ENCODE data around the gene NTN1.

The NTN1 gene

DNA sequence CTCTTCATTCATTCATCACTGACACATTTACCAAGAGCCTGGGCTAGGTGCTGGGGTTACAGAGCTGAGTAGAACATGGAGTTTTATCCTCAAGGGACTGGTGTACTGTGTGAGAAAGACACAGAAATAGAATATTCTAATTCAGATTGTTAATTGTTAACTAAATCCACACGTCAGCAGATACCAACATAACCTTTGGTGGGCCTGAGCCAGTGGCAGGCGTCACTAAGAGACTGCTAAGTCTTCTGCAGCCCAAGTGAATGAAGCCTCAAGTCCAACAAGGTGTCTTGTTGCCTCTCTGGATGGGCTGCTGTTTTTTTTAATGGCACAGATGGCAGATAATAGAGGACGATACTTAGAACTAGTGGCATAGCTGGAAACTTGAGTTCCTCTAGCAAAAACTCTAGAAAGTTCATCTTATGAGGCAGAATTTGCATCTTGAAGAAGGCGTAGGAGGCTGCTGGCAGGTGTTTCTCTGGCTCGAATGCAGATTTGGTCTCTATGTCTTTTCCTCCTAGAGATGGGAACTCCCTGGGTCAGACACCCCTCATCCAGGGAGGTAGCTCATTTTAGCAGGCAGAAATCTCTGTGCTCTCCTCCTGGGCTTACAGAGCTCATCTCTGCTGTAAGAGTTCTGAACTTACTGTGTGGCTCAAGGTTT, 179.5 kb downstream of the NTN1 start:
- DNase-seq = no peak

DNA sequence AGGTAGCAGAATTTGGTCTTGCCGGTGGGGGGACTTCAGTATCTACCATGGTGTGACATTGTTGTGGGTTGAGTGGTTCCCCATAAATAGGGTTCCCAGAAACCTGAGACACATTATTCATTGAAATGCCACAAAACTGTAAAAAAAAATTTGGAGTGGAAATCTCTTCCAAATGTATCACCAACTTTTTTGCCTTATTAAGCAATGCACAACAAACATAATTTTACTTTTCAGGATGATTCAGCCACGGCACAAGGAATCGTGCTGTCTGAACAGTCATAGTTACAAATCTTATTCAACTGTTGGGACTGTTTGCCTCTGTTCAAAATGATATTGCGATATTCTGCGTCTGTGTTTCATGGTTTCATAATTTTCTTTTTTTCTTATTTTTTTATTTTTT, 181.2 kb downstream of the NTN1 start:
- DNase-seq = peak; percentile 42

- peak; percentile 88 for DNase-seq
These were observed 182.6 kb downstream of the NTN1 start for GRCh38 chr17:9203771-9204425.

DNA sequence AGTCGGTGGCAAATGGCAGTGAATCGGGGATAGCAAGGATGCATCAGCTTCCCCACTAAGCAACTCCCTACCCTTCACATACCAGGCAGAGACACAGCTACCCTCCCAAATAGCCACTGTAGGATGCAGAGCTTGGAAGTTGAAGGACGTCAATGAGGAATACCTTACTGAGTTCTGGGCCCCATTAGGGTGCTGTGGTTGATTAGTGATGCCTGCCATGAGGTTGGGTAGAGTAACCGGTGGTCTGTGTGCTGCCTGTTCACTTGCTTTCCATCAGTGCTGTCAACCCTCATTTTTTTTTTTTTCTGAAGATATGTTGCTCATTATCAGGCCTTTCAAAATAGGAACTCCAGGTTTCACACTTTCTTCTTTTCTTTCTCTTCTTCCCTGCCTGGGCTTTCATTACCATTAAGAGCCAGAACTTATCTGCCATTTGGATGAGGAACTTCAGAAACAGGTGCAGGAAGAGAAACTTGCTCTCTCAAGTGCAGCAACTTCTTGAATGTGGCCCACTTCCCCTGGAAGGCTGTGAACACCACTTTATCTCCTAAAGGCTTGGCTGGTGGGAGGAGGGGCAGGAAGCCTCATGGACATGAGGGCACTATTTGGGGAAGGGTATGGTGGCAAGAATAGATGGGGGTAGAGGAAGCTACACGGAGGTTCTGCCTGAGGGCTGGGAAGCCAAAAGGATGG, 183.5 kb downstream of the NTN1 start:
- DNase-seq = peak; percentile 87

- no peak for DNase-seq
These were observed 184.5 kb downstream of the NTN1 start for GRCh38 chr17:9205520-9206409.

DNA sequence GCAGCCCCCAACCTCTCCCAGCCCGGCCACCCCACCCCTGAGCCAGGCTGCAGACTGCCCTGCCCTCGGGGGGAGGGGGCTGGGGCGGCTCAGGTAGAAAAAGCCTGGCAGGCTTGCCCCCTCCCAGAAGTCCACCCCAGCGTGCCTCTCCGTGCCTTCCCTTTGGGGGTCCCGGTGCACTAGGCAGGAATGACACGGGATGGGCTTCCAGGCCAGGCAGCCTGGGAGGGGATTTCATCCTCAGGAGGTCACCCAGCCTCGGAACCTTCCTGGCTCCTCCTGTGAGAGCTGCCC, 185.0 kb downstream of the NTN1 start:
- DNase-seq = no peak

DNA sequence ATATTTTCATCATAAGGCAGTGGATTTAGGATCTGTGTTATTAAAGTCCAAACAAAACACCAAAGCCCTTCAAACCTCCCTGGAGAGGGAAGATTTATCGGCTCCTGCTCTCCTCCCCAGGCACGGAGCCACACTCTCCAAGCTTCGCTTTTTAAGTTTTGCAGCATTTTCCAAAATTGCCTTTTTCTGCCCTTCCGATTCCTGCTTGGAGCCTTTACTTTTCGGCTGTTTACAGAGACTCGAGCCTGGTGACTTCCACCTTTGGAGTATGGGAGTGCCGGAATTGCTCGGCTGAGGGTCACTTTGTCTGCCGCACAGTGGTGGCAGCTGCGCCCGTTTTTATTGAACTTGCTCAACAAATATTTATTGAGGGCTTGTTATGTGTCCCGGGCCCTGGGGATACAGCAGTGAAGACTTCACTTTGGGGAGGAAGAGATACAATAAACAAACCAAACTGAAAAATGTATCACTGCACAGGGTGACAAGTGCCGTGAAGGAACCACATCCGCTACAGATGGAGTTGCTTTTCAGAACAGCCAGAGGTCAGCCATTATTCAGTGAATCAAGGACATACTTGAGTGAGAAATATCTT, 185.5 kb downstream of the NTN1 start:
- no peak for DNase-seq

DNA sequence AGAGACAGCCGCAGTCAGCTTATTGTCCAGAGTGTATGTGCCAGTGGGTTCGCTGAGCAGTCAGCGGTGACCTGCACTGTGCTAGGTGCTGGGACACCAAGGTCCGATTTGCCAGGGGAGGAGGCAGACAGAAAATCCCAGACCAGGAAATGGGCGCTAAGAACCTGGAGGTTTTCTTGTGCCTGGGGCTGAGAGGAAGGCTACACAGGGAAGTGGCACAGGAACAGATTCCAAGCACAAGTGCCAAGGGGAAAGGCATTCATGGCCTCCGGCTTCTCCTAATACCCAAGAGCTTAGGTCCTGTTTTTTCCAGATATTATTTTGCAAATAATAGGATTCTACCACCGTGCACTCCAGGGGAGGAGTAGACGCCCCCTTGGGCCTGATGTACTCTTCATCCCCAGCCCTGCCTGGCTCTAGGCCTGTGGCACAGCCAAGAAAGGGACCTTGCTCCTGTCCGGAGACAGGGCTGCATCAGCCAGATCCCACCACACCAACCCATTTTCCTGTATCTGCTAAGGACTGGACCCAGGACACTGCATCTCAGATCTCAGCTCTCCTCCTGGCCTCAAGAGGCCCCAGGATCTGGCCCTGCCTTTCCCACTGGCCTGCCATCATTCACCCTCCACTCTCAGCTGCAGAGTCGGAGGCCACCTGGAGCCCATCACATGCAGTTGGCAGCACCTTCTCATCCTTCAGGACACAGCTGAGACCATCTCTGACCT, 187.2 kb downstream of the NTN1 start:
- no peak for DNase-seq

GRCh38 chr17:9209347-9209746, 188.0 kb downstream of the NTN1 start:
- DNase-seq = no peak

DNA sequence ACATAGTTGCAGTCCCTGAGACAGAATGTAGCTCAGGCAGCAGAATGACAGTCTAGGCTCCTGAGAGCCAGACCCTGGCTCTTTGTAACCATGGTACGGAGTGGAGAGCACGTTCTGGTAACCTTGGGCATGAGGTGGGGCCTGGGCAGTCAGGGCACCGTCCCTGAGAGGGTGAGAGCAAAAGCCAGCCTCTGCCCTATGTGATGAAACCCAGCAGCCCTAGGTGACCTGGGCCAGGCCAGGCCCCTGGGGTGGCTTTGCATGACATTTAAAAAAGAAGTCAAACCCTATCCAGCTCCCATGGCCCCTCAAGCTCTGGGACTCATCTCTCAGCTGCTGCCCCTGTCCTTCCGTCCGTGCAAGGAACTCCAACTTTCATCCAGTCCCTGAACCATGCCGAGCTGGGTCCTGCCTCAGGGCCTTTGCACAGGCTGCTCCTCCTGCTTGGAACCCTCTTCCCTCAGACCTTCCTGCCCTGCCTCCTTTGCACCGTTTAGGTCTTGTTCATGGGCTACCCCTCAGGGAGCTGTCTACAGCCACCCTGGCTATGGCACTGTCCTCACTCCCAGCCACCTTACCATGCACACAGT, 188.6 kb downstream of the NTN1 start:
- DNase-seq = no peak

- DNase-seq = no peak
These were observed 189.9 kb downstream of the NTN1 start for GRCh38 chr17:9211133-9211765.

DNA sequence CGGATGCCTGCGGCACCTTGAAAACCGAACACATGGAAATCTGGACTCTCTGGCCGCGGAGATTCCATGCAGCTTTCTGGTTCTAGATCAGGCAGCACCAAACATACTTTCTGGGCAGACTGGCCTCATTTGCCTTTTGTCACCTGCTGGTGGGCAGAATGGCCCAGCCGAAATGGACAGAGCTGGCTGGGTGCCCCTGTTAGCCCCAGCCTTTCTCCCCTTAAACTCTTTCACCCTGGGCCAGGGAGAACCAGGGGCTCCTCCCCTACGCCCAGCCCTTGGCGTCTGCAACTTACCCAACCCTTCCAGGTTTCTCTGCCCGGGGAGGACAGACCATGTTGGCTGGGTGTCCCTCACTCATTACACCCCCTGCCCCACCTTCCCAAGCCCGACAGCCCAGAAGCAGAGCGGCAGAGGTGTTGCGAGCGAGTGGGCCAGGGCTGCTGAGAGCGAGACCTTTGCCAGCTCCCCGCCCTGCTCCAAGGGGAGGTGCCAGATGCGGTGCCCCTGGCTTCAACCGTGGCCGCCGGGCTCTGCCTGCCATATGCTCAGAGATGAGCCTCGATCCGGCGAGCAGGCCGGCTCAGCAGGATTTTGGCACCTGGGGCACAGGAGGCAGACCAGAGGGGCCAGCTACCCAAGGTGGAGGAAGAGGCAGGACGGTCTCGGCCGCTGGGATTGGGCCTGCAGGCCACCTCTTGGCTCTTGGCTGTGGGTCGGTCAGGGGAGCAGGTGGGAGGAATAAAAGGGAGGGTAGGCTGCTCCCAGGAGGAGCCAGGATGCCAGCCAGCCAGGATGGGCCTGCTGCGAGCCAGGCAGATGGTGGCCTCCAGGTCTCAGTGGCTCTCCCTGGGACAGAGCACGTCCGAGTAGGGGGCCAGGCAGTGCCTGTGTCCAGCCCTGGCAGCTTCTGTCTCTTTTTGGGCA, 191.3 kb downstream of the NTN1 start:
- no peak for DNase-seq

GRCh38 chr17:9213303-9213640, 192.0 kb downstream of the NTN1 start:
- no peak for DNase-seq

DNA sequence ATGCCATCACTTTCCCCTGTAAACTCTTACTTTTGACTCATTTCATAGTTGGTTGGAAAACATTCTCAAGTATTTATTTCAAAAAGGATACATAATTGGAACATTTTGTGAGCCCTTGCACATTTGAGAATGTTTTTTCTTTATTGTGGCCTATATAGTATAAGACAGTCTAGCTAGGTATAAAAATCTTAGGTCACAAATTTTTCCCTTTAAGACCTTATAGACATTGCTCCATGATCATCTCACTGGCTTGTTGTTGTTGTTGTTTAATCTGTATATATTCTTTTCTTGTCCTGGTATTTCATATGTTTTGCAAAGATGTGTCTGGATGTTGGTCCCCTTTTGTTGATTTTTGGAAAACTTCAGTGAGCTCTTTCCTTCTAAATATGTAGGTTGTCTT, 194.2 kb downstream of the NTN1 start:
- DNase-seq = no peak

- no peak for DNase-seq
These were observed 196.1 kb downstream of the NTN1 start for GRCh38 chr17:9217151-9218056.

GRCh38 chr17:9218064-9218635, 196.8 kb downstream of the NTN1 start:
- no peak for DNase-seq

DNA sequence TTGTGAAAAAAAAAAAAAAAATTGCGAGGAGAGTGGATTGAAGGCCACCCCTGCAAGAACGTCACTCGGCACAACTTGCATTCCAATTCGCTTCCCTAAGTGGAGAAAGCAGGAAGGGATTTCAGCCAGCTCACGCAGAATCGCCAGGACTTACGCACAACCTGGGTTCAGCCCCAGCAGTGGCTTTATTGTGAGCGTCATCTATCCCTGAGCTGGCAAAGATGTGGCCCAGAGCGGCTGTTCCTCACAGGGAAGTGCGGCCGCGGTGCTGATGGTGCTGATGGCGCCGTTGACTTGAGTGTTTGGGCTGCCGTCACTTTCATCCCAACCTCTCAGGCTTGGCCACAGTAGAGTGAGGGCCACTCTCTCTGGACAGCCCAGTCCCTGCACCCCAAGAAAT, 197.6 kb downstream of the NTN1 start:
- no peak for DNase-seq

GRCh38 chr17:9219631-9220397, 198.5 kb downstream of the NTN1 start:
- DNase-seq = no peak
